Astrocyte (in vitro differentiated cells and primary cell): ENCODE results near the gene PTPA. TPM values are rescaled to one million over a fixed set of nuclear protein-coding genes. Genes with fewer than 3 reads are reported as not detected.

ENCODE experiments used
- DNase-seq: peaks from one replicate; pipeline ENCODE4 v3.0.0-alpha.2; 2010; ENCODE audit warnings: low read depth
- FAIRE-seq: peaks from 2 replicates; lab custom pipeline; 2011; peaks lifted over from hg19 to GRCh38; lab: Jason Lieb, UNC
- H2AFZ ChIP-seq: 2 replicates; pipeline ENCODE4 v1.6.0; 2012; ENCODE audit warnings: low read depth, low read length, inconsistent platforms
- H3K27ac ChIP-seq: 2 replicates; pipeline ENCODE4 v1.5.1; 2011; ENCODE audit warnings: low read depth, low read length, inconsistent platforms
- H3K27me3 ChIP-seq: 2 replicates; pipeline ENCODE4 v1.6.0; 2011; ENCODE audit warnings: low read length, inconsistent platforms; ENCODE audit not compliant: insufficient read depth
- H3K36me3 ChIP-seq: 2 replicates; pipeline ENCODE4 v1.5.1; 2011; ENCODE audit warnings: low read length, inconsistent platforms; ENCODE audit not compliant: insufficient read depth
- H3K4me1 ChIP-seq: 2 replicates; pipeline ENCODE4 v1.5.1; 2011; ENCODE audit warnings: low read length, inconsistent platforms; ENCODE audit not compliant: insufficient read depth
- H3K4me2 ChIP-seq: 2 replicates; pipeline ENCODE4 v1.6.0; 2012; ENCODE audit warnings: low read length, inconsistent platforms
- H3K4me3 ChIP-seq: 2 replicates; pipeline ENCODE4 v1.5.1; 2011; ENCODE audit warnings: low read depth, mild to moderate bottlenecking, low read length, inconsistent platforms; ENCODE audit not compliant: insufficient read depth
- H3K79me2 ChIP-seq: 2 replicates; pipeline ENCODE4 v1.6.0; 2012; ENCODE audit warnings: mild to moderate bottlenecking, low read length, inconsistent platforms; ENCODE audit not compliant: insufficient read depth
- H3K9ac ChIP-seq: 2 replicates; pipeline ENCODE4 v1.6.0; 2012; ENCODE audit warnings: mild to moderate bottlenecking, low read length, inconsistent platforms
- H3K9me3 ChIP-seq: 2 replicates; pipeline ENCODE4 v1.5.1; 2012; ENCODE audit warnings: low read depth, mild to moderate bottlenecking, low read length, inconsistent platforms; ENCODE audit not compliant: insufficient read depth
- H4K20me1 ChIP-seq: 2 replicates; pipeline ENCODE4 v1.6.0; 2012; ENCODE audit warnings: low read length, inconsistent platforms; ENCODE audit not compliant: insufficient read depth
- H3K27ac Mint-ChIP-seq: one replicate; pipeline ENCODE4 v1.8.0; 2021; ENCODE audit warnings: mild to moderate bottlenecking, mixed read lengths; ENCODE audit not compliant: unreplicated experiment
- H3K27me3 Mint-ChIP-seq: one replicate; pipeline ENCODE4 v1.8.0; 2021; ENCODE audit warnings: low read depth, mixed read lengths; ENCODE audit not compliant: unreplicated experiment
- H3K36me3 Mint-ChIP-seq: one replicate; pipeline ENCODE4 v1.8.0; 2021; ENCODE audit warnings: low read depth, mixed read lengths; ENCODE audit not compliant: unreplicated experiment
- H3K4me1 Mint-ChIP-seq: one replicate; pipeline ENCODE4 v1.8.0; 2021; ENCODE audit warnings: low read depth, mixed read lengths; ENCODE audit not compliant: unreplicated experiment
- H3K4me3 Mint-ChIP-seq: one replicate; pipeline ENCODE4 v1.8.0; 2021; ENCODE audit warnings: mild to moderate bottlenecking, moderate library complexity, mixed read lengths; ENCODE audit not compliant: unreplicated experiment
- H3K9me3 Mint-ChIP-seq: one replicate; pipeline ENCODE4 v1.8.0; 2021; ENCODE audit warnings: mild to moderate bottlenecking, mixed read lengths; ENCODE audit not compliant: unreplicated experiment
- CTCF ChIP-seq: IDR thresholded peaks from 2 replicates; pipeline ENCODE4 v1.5.1; 2011; ENCODE audit warnings: low read depth, mild to moderate bottlenecking, inconsistent platforms, low read length, moderate library complexity; ENCODE audit not compliant: insufficient read depth
- EZH2 ChIP-seq: IDR thresholded peaks from 2 replicates; pipeline ENCODE4 v1.6.1; 2012; ENCODE audit warnings: mild to moderate bottlenecking, low read length, inconsistent platforms; ENCODE audit not compliant: insufficient read depth
- total RNA-seq: library from RNA; stranded (reverse); gene quantifications from 2 replicates; pipeline ENCODE4 v1.2.1, GENCODE V29; 2021

The PTPA gene
- total RNA-seq, 1 donor from 2014 or later: 122 TPM

- Mint-ChIP-seq H3K36me3 (no peaks in the 10 kb centered on the region), H3K4me1 (peaks cover 10% of the 10 kb centered on the region), H3K9me3 (peaks cover 1% of the 10 kb centered on the region), H3K27ac (no peak overlapping the region), H3K4me3 (no peak overlapping the region), H3K27me3 (peaks cover 33% of the 10 kb centered on the region)
- Histone ChIP-seq H3K4me2 (no peak overlapping the region), H4K20me1 (no peaks in the 10 kb centered on the region), H3K36me3 (no peaks in the 10 kb centered on the region), H3K27ac (no peak overlapping the region), H3K4me3 (no peak overlapping the region), H3K9me3 (no peaks in the 10 kb centered on the region), H3K27me3 (no peaks in the 10 kb centered on the region), H3K9ac (no peak overlapping the region), H2AFZ (no peak overlapping the region), H3K4me1 (no peaks in the 10 kb centered on the region), H3K79me2 (no peaks in the 10 kb centered on the region)
- TF ChIP-seq EZH2 (no peak), CTCF (no peak)
- no peak for DNase-seq
- no peak for FAIRE-seq
These were observed 73.0 kb downstream of the PTPA start for GRCh38 chr9:129184219-129184524.

GRCh38 chr9:129184596-129185122 lies 73.4 kb downstream of the PTPA start:
- Mint-ChIP-seq H3K4me3 (no peak overlapping the region), H3K27ac (peak overlapping the region; percentile 13), H3K27me3 (peaks cover 36% of the 10 kb centered on the region), H3K4me1 (peaks cover 8% of the 10 kb centered on the region), H3K9me3 (peaks cover 1% of the 10 kb centered on the region), H3K36me3 (no peaks in the 10 kb centered on the region)
- H3K4me2 ChIP-seq: no peak overlapping the region
- no peak overlapping the region for H3K9ac ChIP-seq
- no peaks in the 10 kb centered on the region for H3K9me3 ChIP-seq
- no peak for FAIRE-seq
- no peak overlapping the region for H3K4me3 ChIP-seq
- DNase-seq: no peak
- no peaks in the 10 kb centered on the region for H4K20me1 ChIP-seq
- H3K79me2 ChIP-seq: no peaks in the 10 kb centered on the region
- H3K27ac ChIP-seq: no peak overlapping the region
- no peaks in the 10 kb centered on the region for H3K4me1 ChIP-seq
- no peak overlapping the region for H2AFZ ChIP-seq
- no peaks in the 10 kb centered on the region for H3K36me3 ChIP-seq
- H3K27me3 ChIP-seq: no peaks in the 10 kb centered on the region
- TF ChIP-seq CTCF: no peak
- no peak for TF ChIP-seq EZH2

- Histone ChIP-seq H3K4me3 (no peak overlapping the region), H3K4me1 (no peaks in the 10 kb centered on the region), H3K27ac (no peak overlapping the region), H3K79me2 (no peaks in the 10 kb centered on the region), H2AFZ (no peak overlapping the region), H3K9me3 (no peaks in the 10 kb centered on the region), H3K9ac (no peak overlapping the region), H3K4me2 (no peak overlapping the region), H4K20me1 (no peaks in the 10 kb centered on the region), H3K36me3 (no peaks in the 10 kb centered on the region), H3K27me3 (no peaks in the 10 kb centered on the region)
- DNase-seq (no peak), FAIRE-seq (no peak)
- H3K27me3 Mint-ChIP-seq: peaks cover 36% of the 10 kb centered on the region
- peaks cover 1% of the 10 kb centered on the region for H3K9me3 Mint-ChIP-seq
- H3K36me3 Mint-ChIP-seq: no peaks in the 10 kb centered on the region
- H3K27ac Mint-ChIP-seq: no peak overlapping the region
- H3K4me3 Mint-ChIP-seq: peak overlapping the region; percentile 9
- TF ChIP-seq EZH2 (no peak), CTCF (no peak)
- H3K4me1 Mint-ChIP-seq: peaks cover 8% of the 10 kb centered on the region
These were observed 74.2 kb downstream of the PTPA start for GRCh38 chr9:129185402-129185801.
